HUES6 (cell line): ENCODE data around the gene TTC21A.

ENCODE experiments used
- H3K27ac ChIP-seq: 2 replicates; pipeline ENCODE4 v1.7.0; 2013; ENCODE audit warnings: low read depth, mild to moderate bottlenecking, low read length, inconsistent platforms
- H3K27me3 ChIP-seq: 2 replicates; pipeline ENCODE4 v1.6.1; 2013; ENCODE audit warnings: low read length; ENCODE audit not compliant: control insufficient read depth, insufficient read depth
- H3K36me3 ChIP-seq: 2 replicates; pipeline ENCODE4 v1.6.1; 2013; ENCODE audit warnings: low read length; ENCODE audit not compliant: control insufficient read depth, insufficient read depth
- H3K4me1 ChIP-seq: 2 replicates; pipeline ENCODE4 v1.6.1; 2013; ENCODE audit warnings: low read length; ENCODE audit not compliant: control insufficient read depth, insufficient read depth
- H3K4me3 ChIP-seq: 2 replicates; pipeline ENCODE4 v1.5.1; 2013; ENCODE audit warnings: low read depth, low read length
- H3K9ac ChIP-seq: one replicate; pipeline ENCODE4 v1.6.1; 2013; ENCODE audit warnings: mild to moderate bottlenecking, low read length
- H3K9me3 ChIP-seq: 2 replicates; pipeline ENCODE4 v1.6.1; 2013; ENCODE audit warnings: low read depth, low read length; ENCODE audit not compliant: control insufficient read depth, insufficient read depth

The TTC21A gene

GRCh38 chr3:39132096-39133092, 24.9 kb downstream of the TTC21A start:
- Histone ChIP-seq H3K36me3 (no peaks in the 10 kb centered on the region), H3K4me3 (no peak overlapping the region), H3K9me3 (no peaks in the 10 kb centered on the region), H3K4me1 (no peaks in the 10 kb centered on the region), H3K27ac (no peak overlapping the region), H3K9ac (no peak overlapping the region), H3K27me3 (no peaks in the 10 kb centered on the region)

GRCh38 chr3:39133093-39133490, 25.6 kb downstream of the TTC21A start:
- H3K9me3 ChIP-seq: no peaks in the 10 kb centered on the region
- no peaks in the 10 kb centered on the region for H3K36me3 ChIP-seq
- no peaks in the 10 kb centered on the region for H3K27me3 ChIP-seq
- no peaks in the 10 kb centered on the region for H3K4me1 ChIP-seq
- no peak overlapping the region for H3K27ac ChIP-seq
- no peak overlapping the region for H3K4me3 ChIP-seq
- H3K9ac ChIP-seq: no peak overlapping the region

GRCh38 chr3:39133822-39134221, 26.3 kb downstream of the TTC21A start:
- no peaks in the 10 kb centered on the region for H3K4me1 ChIP-seq
- H3K27me3 ChIP-seq: no peaks in the 10 kb centered on the region
- no peak overlapping the region for H3K4me3 ChIP-seq
- H3K9me3 ChIP-seq: no peaks in the 10 kb centered on the region
- no peak overlapping the region for H3K9ac ChIP-seq
- H3K27ac ChIP-seq: no peak overlapping the region
- no peaks in the 10 kb centered on the region for H3K36me3 ChIP-seq

- Histone ChIP-seq H3K9me3 (no peaks in the 10 kb centered on the region), H3K27ac (no peak overlapping the region), H3K4me3 (no peak overlapping the region), H3K27me3 (no peaks in the 10 kb centered on the region), H3K4me1 (no peaks in the 10 kb centered on the region), H3K9ac (no peak overlapping the region), H3K36me3 (no peaks in the 10 kb centered on the region)
Observed at GRCh38 chr3:39134305-39134704, 26.8 kb downstream of the TTC21A start.

GRCh38 chr3:39135170-39135805, 27.8 kb downstream of the TTC21A start:
- no peak overlapping the region for H3K27ac ChIP-seq

GRCh38 chr3:39136533-39137434, 29.3 kb downstream of the TTC21A start:
- Histone ChIP-seq H3K9ac (no peak overlapping the region), H3K4me1 (no peaks in the 10 kb centered on the region), H3K27ac (no peak overlapping the region), H3K4me3 (no peak overlapping the region), H3K9me3 (no peaks in the 10 kb centered on the region), H3K36me3 (peaks cover 16% of the 10 kb centered on the region; the same call in 1 of the 2 replicates), H3K27me3 (no peaks in the 10 kb centered on the region)

More at GRCh38 chr3:39135170-39135805, 27.8 kb downstream of the TTC21A start:
- Histone ChIP-seq H3K9ac (no peak overlapping the region), H3K36me3 (peaks cover 4% of the 10 kb centered on the region; the same call in 1 of the 2 replicates), H3K9me3 (no peaks in the 10 kb centered on the region), H3K4me1 (no peaks in the 10 kb centered on the region), H3K27me3 (no peaks in the 10 kb centered on the region), H3K4me3 (no peak overlapping the region)

- Histone ChIP-seq H3K9me3 (no peaks in the 10 kb centered on the region), H3K4me1 (no peaks in the 10 kb centered on the region), H3K27me3 (no peaks in the 10 kb centered on the region), H3K36me3 (peaks cover 23% of the 10 kb centered on the region; the same call in 1 of the 2 replicates), H3K27ac (no peak overlapping the region), H3K4me3 (no peak overlapping the region), H3K9ac (no peak overlapping the region)
Observed at GRCh38 chr3:39137435-39137936, 30.0 kb downstream of the TTC21A start.

- Histone ChIP-seq H3K9me3 (no peaks in the 10 kb centered on the region), H3K4me1 (no peaks in the 10 kb centered on the region), H3K27ac (no peak overlapping the region), H3K36me3 (peaks cover 30% of the 10 kb centered on the region), H3K27me3 (no peaks in the 10 kb centered on the region), H3K9ac (no peak overlapping the region), H3K4me3 (no peak overlapping the region)
Observed at GRCh38 chr3:39137991-39138803, 30.7 kb downstream of the TTC21A start.

GRCh38 chr3:39138804-39139415, 31.4 kb downstream of the TTC21A start:
- no peak overlapping the region for H3K9ac ChIP-seq
- H3K36me3 ChIP-seq: peaks cover 37% of the 10 kb centered on the region
- H3K4me1 ChIP-seq: no peaks in the 10 kb centered on the region
- H3K9me3 ChIP-seq: no peaks in the 10 kb centered on the region
- H3K27ac ChIP-seq: no peak overlapping the region
- no peak overlapping the region for H3K4me3 ChIP-seq
- no peaks in the 10 kb centered on the region for H3K27me3 ChIP-seq
